HG03442 (cell line): ENCODE measurements around the gene NRL.
A peak's percentile ranks its signal among the peaks of the same experiment; 100 is the strongest.
"Not testable (repeated sequence)": the region's sequence is repeated elsewhere in the genome, so short reads cannot be mapped to it uniquely, and the experiment has no call there.

ENCODE experiments used
- ATAC-seq: cut with Tn5 transposase; IDR thresholded peaks from one replicate; pipeline ENCODE4 v1.9.1; 2021; ENCODE audit warnings: mild to moderate bottlenecking, moderate library complexity; ENCODE audit not compliant: unreplicated experiment

NRL gene

GRCh38 chr14:24127673-24128072, 12.9 kb upstream of the NRL start:
- no peak for ATAC-seq

- ATAC-seq, result no peak
Observed at GRCh38 chr14:24126939-24127338, 12.2 kb upstream of the NRL start.

GRCh38 chr14:24123424-24124417, 9.0 kb upstream of the NRL start:
- peak; percentile 42 for ATAC-seq

- ATAC-seq, result no peak
Observed at GRCh38 chr14:24122898-24123297, 8.1 kb upstream of the NRL start.

- ATAC-seq, result no peak
Observed at GRCh38 chr14:24122416-24122815, 7.7 kb upstream of the NRL start.

GRCh38 chr14:24121210-24121609, 6.5 kb upstream of the NRL start:
- ATAC-seq, result no peak

- no peak for ATAC-seq
Observed at GRCh38 chr14:24119691-24120090, 4.9 kb upstream of the NRL start.

GRCh38 chr14:24117179-24117578, 2.4 kb upstream of the NRL start:
- no peak for ATAC-seq

- ATAC-seq, result no peak
Observed at GRCh38 chr14:24116128-24116814, 1.5 kb upstream of the NRL start.

GRCh38 chr14:24115422-24116127, 826 bp upstream of the NRL start:
- ATAC-seq, result no peak

GRCh38 chr14:24113801-24114531, 783 bp downstream of the NRL start:
- ATAC-seq, result peak; percentile 25

GRCh38 chr14:24113379-24113800, 1.4 kb downstream of the NRL start:
- ATAC-seq, result no peak

GRCh38 chr14:24110523-24110922, 4.2 kb downstream of the NRL start:
- no peak for ATAC-seq

- no peak for ATAC-seq
Observed at GRCh38 chr14:24110060-24110459, 4.7 kb downstream of the NRL start.

- no peak for ATAC-seq
Observed at GRCh38 chr14:24108336-24108874, 6.3 kb downstream of the NRL start.

GRCh38 chr14:24106672-24107271, 8.0 kb downstream of the NRL start:
- ATAC-seq, result no peak

GRCh38 chr14:24105609-24106239, 9.0 kb downstream of the NRL start:
- not testable (repeated sequence) for ATAC-seq

- no peak for ATAC-seq
Observed at GRCh38 chr14:24103451-24103850, 11.3 kb downstream of the NRL start.

- ATAC-seq, result no peak
Observed at GRCh38 chr14:24102357-24103048, 12.2 kb downstream of the NRL start.
